ENCODE measurements around the gene PGLYRP3.

PGLYRP3 gene

DNA sequence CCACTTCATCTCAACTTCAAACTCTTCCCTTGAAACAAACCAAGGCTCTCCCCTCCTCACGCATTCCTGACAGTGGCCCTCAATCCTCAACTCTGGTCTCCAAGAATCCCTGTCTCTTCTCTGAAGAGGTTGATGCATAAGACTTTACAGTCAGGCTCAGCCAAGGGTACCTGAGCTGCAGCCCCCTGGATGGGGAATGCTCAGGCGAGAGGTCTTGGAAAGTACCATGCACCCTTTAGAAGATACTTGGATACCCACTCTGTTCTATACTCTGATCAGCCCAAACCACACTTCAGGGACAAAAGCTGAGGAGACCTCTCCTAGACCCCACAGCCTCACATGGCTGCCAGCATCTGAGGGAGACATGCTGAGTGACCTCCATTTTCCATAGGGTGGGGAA is 536 bp upstream of the PGLYRP3 start:
- DNase-seq: no peak

DNA sequence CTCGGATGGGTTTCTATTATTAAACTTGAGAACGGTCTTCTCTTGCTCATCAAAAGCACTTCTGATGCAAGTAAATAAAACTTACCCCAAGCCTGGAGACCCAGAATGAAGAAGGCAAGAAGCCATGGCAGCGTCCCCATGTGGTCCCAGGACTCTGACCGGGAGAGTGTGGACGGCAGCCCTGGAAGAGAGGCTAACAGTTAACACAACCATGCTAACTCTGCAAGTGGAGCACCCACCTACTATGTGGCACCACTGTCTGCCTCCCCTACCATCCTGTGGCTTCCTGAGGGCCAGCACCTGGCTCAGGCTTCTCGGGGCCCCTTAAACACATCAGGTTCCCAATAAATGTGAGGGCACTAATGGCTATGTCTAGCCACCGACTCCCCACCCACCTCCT is 2.2 kb downstream of the PGLYRP3 start:
- DNase-seq: no peak

DNA sequence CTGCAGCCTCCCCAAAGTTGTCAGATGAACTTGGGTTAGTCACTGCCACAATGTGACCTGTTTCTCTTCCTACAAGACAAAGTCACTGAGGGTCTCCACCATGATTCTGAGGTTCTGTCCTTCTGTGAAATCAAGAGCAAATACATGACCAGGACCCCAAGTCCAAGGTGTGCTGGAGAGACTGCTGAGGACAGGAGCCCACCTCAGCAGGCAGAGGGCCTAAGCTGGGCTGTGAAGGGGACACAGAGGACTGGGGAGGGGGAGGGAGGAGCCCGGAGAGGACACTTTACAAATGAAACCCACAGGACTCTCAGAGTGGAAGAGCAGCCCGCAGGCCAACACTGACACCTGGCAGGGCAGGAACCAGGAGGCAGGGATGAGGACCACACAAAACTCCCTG is 3.3 kb downstream of the PGLYRP3 start:
- no peak for DNase-seq

DNA sequence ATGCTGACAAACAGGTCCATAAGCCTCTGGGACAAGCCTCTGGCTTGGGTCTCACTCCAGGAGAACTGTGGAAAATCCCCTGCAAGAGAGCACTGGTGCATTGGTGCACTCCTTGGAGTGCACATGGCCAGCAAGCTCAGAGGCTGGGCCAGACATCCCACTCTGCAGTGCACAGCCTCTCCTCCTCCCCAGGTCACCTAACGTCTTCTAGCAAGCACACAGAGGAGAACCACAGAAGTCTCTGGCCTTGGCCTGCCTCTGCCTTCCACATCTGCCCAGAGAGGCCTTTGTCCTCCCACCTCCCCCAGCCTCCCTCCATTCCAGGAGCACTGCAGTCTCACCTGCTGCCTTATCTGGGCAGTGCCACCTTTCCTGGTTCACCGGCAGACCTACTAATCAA is 4.2 kb downstream of the PGLYRP3 start:
- DNase-seq: no peak

DNA sequence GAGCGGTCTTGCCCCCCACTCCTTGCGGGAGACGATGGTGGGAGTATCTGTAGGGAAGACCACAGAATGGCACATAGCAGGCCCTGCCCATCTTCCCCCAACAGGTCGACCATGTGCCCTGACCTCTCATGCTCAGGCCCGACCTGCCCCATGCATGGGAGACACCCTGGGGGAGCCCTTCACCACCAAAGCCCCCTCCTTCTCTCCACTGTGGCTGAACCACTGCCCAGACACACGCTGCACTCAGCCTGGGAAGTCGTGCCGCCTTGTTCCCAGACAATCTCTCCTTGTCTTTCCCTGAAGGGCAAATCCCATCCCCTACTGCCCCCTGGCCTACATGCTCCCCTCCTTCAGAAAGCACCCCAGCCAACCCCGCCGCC is 5.5 kb downstream of the PGLYRP3 start:
- DNase-seq: no peak

DNA sequence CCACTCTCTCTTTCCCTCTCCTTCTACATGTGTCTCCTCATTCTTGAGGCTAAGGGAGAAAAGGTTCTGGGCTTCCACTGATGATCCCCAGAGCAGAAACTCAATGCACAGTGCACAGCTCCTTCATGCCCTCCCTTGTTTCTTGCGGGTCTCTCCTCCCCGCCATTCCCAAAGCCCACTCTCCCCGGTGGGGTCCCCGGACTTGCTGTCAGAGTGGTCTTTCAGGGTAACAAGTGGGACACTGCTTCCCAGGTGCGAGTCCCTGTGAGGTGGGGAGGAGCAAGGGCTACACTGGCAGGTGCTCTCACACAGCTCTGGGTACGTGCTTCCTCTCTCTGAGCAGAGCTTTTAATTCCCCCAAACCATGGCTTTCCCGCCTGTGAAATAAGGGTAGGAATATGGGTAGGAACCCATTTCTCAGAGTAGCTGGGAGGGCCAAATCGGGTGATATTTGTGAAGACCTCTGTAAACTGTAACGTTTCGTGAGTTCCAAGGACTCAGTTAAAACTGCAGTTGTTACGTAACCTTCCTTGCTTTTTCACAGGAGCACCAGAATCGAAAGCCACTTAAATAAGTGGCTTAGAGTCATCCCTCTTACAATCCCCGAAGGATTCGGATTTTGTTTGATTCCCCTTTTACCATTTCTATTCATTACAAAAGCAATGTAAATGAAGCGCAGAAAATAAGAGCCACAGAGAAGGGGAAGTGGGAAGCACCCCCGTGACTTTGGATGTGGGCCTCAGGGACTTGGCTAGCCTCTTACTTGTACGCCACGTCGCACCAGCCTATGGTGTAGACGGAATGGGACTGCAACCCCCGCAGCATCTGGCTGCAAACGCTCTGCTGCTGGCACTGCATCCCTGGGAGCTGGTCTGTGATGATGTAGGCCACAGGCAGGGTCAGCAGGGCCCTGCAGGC is 6.2 kb downstream of the PGLYRP3 start:
- DNase-seq: no peak

DNA sequence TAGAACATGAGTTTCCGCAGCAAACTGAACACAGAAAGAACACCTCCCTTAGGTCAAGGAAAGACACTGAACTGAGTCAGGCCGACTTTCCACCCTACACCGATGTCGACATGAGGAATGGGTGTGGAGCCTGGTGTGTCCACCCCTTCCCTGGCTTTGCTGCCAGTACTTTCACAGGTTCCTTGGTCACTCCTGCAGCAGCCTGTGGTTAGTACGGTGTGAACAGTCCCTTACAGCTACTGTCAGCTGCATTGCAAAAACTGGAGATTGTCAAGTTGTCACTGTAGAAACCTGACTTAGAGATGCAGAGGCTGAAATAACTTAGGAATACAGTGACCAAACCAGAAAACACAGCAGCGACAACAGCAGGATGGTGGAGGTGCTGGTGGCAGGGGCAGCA is 7.1 kb downstream of the PGLYRP3 start:
- no peak for DNase-seq

DNA sequence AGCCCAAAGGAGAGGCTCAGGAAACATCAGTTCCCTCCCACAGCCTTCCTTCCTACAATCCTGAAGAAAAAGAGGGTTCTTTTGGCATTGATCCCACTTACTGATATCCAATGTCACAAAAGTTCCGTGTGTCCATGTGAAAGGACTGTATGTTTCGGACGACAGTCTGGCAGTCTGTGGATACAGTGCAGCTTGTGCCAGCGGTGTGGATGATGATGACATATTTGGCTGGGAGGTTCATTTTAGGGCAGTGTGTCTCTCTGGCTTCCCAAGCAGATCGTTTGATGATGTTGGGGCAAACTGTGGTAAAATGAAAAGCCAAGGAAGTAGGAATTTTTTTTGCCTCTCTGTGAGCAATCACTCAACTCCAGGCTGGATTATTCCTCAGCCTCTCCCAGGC is 10.4 kb downstream of the PGLYRP3 start:
- DNase-seq: no peak

DNA sequence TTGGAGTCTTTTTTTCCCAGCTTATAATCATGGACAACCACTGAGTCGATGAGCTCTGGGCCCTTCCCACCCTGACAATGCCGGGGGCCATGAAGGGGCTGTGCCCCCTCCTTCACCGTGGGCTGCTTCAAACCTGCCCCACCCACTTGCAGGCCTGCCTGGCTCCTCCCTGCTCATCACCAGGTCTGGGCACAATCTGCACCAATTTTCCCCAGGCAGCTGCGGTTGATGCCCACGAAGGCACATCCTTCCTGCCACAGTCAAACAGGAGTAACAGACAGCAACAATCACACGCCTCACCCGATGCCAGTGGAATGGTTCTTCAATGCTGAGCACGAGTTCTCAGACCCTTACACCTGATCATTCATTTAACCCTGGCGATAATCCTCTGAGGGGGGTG is 18.9 kb downstream of the PGLYRP3 start:
- DNase-seq: no peak

DNA sequence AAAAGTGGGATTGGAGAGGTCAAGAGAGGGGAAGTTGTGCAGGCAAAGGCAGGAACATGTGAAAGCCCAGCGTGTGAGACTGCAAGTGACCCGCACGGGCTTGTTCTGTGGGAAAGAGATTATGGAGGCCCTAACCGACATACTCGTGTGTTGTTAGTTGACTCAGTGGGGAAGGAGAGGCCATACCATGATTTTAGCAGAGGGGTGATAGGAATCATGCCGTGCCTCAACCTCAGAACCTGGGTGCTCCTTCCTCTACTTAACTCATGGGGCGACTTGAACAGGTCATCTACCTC is 19.3 kb downstream of the PGLYRP3 start:
- DNase-seq: no peak

DNA sequence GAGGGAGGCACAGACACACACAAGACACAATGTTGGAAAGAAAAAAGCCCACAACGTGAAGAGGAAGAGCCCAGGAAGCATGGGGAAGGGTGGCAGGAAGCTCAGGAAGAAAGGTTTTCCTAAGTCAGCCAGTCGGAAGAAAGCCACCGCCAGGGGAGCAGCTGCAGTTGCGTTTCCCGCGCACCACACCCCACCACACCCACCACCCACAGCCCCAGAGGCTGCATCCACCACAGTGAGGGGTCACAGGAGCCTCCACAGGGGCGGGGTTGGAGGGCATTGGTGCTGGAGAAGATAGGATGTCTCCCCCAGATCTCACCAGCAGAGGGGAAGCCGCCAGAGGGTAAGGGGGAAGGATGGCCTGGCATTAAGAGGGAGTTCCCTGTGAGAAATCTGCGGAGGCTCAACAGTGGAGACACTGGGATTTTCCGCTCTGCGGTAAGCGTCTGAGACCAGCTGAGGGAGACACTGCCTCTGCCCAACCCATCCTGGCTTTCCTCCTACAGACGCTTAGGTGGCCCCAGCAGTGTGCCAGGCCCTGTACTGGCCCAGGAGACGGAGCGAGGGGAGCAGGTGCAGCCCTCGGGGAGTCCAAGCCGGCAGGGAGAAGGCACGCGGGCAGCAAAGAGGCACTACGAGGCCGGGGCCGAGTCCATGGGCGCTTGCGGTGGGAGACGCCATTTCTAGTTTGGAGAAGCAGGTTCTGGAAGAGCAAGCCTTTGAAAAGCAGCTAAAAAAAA is 19.8 kb downstream of the PGLYRP3 start:
- DNase-seq: no peak

DNA sequence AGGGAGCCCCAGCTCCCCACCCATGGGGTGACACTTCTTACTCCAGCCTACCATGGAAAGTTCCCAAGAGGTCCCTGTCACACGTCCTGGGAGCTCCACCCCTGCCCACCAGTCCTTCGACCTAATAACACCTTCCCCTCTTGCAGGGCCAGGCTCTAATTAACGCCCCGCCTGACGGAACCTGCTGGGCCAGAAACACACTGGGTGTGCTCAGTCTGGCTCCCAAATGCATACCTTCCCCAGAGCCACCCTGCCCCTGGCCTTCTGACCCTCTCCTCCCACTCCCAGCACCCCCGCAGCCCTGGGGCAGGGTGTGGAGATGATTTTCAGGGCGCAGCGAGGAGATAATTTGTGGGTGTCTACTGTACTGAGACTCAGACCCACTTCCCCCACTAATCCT is 20.6 kb downstream of the PGLYRP3 start:
- no peak for DNase-seq

DNA sequence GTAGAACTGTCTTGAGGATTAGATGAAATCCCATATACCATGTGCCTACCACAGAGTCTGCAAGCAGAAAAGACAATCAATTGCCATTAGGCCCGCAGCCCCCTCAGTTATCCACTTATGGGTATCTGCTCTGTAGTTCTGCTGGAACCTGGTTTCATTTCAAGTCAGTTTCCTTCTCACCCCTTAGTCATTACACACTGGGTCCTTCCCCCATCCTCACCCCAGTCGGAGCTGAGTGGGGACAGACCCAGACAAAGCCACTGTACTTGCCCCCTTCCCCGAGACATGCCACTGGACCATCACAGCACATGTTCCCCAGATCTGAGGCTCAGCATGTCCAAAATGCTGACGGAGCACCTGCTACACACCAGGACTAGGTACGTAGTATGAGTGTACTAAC is 21.2 kb downstream of the PGLYRP3 start:
- no peak for DNase-seq

DNA sequence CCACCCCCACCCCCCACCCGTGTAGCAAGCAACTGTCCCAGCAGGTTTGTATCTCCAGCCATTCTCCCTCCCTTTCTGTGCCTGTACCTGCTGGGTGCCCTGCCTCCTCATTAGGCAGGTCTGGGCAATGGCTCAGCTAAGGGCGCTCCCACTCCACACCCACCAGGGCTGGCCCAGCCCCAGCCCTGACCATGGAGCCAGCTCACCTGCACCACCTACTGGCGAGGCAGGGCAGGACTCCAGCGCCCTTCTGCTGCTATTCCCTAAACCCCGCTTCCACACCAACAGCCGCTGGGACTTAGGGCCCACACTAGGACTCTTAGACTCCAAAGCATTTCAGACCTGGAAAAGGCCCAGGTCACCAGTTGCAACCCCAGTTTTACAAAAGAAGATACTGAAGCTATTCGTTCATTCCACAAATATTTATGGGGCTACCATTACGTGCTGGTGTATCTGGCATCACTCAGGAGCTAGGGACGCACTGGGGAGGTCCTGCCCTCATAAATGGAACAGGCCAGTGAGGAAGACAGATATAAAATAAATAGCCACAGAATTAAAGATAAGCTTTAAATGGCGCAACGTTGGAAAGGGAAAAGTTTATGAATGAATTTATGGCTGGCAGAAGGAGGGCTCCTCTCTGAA is 24.0 kb downstream of the PGLYRP3 start:
- DNase-seq: no peak

DNA sequence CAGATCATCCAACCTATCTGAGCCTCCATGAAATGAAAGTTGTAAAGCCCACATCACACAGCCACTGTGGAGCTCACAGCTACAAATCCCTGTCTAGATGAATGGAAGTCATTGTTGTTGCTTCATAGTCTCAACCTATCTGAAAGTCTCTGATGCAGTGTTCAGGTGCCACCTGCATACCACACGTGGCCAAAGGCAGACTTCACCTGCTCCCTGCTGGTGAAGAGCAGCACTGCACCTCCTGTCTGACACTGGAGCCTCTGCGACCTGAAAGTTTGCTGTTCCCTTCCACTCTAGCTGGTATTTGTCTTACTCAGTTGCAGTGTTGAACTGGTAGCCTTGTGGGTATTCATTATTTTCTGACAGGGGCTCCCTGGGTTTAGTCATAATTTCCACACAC is 34.9 kb downstream of the PGLYRP3 start:
- peak in 1 of 2 experiments; percentile 58 for DNase-seq

DNA sequence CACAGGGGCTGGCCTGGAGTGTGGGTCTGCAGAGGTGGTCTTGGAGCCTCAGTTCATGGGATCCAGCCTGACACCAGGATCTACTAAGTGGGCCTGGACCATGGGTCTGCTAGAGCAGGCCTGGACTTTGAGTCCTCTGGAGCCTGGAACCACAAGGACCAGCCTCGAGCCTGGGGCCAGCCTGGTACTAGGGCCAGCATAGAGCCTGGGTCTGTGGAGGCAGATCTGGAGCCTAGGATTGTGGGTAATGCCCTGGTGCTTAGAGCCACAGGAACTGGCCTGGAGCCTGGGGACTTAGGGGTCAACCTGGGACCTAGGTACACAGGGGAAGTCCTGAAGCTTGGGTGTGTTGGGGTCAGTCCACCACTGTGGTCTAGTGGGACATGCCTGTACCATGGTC is 40.6 kb downstream of the PGLYRP3 start:
- no peak for DNase-seq

DNA sequence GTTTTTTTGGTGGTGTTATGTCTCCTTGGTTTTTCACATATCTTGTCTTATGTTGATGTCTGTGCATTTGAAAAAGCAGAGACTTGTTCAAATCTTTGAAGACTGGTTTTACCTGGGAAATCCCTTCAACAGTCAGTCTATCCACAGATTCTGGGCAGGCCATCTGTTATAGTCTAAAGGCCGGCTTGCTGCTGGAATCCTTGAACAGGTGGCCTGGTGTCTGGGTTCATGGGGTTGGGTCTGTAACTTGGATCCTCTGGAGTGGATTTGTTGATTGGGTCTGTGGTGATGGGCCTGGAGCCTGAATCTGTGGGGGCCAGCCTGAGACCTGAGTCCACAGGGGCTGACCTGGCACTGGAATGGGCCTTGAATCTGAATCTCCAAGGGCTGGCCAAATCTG is 41.0 kb downstream of the PGLYRP3 start:
- DNase-seq: no peak

DNA sequence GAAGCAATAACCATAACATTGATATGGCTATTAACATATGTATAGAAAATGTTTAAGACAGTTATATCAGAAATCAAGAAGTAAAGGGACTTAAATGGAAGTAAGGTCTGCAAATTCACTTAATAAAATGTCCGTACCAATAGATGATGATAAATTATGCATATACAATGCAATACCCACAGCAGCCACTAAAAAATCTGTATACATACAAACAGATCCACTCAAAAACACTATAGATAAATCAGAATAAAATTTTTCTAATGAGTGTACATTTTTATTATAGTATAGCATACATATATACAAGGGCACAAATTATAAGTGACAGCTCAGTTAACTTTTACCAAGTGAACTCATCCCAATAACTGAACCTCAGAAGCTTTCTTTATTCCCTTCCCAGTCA is 47.3 kb downstream of the PGLYRP3 start:
- DNase-seq: no peak

DNA sequence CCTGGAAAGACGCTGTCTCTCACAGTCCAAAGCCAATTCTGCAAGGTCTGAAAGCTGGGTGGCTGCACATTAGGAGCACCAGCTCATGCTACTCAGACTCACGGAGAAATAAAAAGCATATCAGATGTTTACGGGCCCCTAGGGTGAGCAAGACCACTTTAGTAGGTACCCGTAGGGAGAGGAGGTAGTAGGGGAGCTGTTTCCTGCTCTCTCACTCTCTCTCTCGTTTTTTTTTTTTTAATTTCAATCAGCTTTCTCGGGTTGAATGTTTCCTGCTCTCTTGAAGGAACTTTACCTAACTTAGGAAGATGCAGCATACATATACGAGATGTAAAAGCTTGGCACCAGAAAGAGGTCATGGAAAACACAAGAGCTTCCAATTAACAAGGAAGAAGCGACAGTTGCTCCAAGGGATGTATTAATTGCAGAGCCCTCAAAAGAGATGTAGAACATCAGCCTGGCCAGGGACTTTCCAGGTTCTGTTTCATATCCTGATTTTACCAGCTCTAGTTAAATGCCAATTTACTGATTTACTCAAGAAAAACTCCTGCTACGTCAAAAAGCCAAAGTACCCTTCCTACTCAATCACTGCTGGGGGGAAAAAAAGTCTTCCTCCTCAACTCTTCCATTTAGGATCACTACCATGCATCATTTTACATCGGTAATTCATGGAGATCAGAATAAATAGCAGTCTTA is 50.1 kb downstream of the PGLYRP3 start:
- no peak for DNase-seq

DNA sequence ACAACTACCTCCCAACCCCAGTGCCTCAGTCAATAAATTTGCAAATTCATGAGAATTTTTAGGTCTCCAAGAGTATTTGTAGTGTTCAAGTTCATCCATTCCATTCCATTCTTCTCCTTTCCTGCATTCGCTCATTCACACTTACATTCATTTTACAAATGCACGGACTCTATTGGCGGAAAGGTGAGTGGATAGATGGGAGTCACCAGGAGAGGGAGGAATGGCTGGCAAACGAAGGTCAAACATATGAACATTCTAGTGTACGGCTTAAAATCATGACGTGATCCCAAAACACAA is 50.7 kb downstream of the PGLYRP3 start:
- DNase-seq: no peak

DNA sequence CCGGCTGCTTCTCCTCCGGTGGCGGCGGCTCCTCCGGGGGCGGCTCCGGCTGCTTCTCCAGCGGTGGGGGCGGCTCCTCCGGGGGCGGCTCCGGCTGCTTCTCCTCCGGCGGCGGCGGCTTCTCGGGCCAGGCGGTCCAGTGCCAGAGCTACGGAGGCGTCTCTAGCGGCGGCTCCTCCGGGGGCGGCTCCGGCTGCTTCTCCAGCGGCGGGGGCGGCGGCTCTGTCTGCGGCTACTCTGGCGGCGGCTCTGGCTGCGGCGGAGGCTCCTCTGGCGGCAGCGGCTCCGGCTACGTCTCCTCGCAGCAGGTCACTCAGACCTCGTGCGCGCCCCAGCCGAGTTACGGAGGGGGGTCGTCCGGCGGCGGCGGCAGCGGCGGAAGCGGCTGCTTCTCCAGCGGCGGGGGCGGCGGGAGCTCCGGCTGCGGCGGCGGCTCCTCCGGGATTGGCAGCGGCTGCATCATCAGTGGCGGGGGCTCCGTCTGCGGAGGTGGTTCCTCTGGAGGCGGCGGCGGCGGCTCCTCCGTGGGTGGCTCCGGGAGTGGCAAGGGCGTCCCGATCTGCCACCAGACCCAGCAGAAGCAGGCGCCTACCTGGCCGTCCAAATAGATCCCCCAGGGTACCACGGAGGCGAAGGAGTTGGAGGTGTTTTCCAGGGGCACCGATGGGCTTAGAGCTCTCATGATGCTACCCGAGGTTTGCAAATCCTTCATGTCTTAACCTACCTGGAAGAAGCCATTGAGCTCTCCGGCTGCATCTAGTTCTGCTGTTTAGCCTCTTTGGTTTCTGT is 51.3 kb downstream of the PGLYRP3 start:
- peak; percentile 20 to 25 for DNase-seq

DNA sequence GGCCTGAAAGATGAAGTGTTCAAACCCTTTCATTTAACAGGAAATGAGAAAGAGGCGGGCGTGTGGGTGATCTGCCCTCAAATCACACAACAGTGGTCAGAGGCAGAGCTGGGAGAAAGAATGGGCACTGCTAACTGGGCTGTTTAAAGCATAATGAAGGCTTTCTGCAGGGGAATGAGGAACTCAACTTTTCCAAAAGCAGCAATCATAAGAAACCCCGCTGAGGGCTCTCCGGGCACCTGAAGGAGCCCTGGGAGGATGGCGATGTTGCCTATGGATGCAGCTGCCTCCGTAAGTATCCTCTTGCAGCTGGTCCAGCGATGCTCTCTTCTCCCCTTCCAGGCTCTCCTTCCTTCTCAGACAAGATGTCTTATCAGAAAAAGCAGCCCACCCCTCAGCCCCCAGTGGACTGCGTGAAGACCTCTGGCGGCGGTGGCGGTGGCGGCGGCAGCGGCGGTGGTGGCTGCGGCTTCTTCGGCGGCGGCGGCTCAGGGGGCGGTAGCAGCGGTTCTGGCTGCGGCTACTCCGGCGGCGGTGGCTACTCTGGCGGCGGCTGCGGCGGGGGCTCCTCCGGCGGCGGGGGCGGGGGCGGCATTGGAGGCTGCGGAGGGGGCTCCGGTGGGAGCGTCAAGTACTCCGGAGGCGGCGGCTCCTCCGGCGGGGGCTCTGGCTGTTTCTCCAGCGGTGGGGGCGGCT is 52.0 kb downstream of the PGLYRP3 start:
- DNase-seq: no peak
